Activated CD8-positive, alpha-beta T cell treated with anti-CD3 and anti-CD28 coated beads for 36 hours (primary cell): ENCODE data around the gene TFF3. TPM values are rescaled to one million over a fixed set of nuclear protein-coding genes. Genes with fewer than 3 reads are reported as not detected.

Source experiments
- ATAC-seq: fragments of 200-7000 bp; cut with Tn5 transposase; one replicate; pipeline ENCODE4 v1.10.0; 2021; ENCODE audit warnings: mild to moderate bottlenecking, moderate library complexity
- CTCF ChIA-PET: fragments of 350-600 bp; sonication (Branson Sonifier 250); formaldehyde crosslinking; loops from one replicate; lab custom pipeline; 2021; ENCODE audit warnings: antibody characterized with exemption; lab: Charles Lee
- POLR2A ChIA-PET: fragments of 350-600 bp; sonication (Branson Sonifier 250); formaldehyde crosslinking; loops from one replicate; lab custom pipeline; 2021; ENCODE audit warnings: antibody characterized with exemption; lab: Charles Lee
- DNase-seq: peaks from one replicate; pipeline ENCODE4 v3.0.0-alpha.2; 2020
- H3K27ac Mint-ChIP-seq: one replicate; pipeline ENCODE4 v1.8.0; 2021; ENCODE audit warnings: mild to moderate bottlenecking, mixed read lengths
- H3K27me3 Mint-ChIP-seq: one replicate; pipeline ENCODE4 v1.8.0; 2021; ENCODE audit warnings: mixed read lengths
- H3K36me3 Mint-ChIP-seq: one replicate; pipeline ENCODE4 v1.8.0; 2021; ENCODE audit warnings: low read depth, mixed read lengths
- H3K4me1 Mint-ChIP-seq: one replicate; pipeline ENCODE4 v1.8.0; 2021; ENCODE audit warnings: low read depth, mixed read lengths
- H3K4me3 Mint-ChIP-seq: one replicate; pipeline ENCODE4 v1.8.0; 2021; ENCODE audit warnings: mild to moderate bottlenecking, moderate library complexity, mixed read lengths
- H3K9me3 Mint-ChIP-seq: one replicate; pipeline ENCODE4 v1.8.0; 2021; ENCODE audit warnings: mixed read lengths
- CTCF ChIP-seq: fragments of 200-600 bp; IDR thresholded peaks from one replicate; pipeline ENCODE4 v1.8.0; 2022; ENCODE audit warnings: antibody characterized with exemption, mild to moderate bottlenecking
- intact Hi-C: fragments of 100-400 bp; cut with micrococcal nuclease; formaldehyde crosslinking; loops from one replicate; pipeline ENCODE4 v1.10.0; 2022
- total RNA-seq, 2 experiments: library from RNA; stranded (reverse); gene quantifications; one replicate each; pipeline ENCODE4 v1.2.3, GENCODE V29; 2021

Gene TFF3
- total RNA-seq, 2 experiments from 2014 or later = not detected

- peaks cover 5% of the 10 kb centered on the region for H3K4me1 Mint-ChIP-seq
- H3K27me3 Mint-ChIP-seq = peaks cover 4% of the 10 kb centered on the region
- no peak for TF ChIP-seq CTCF
- no peak overlapping the region for H3K4me3 Mint-ChIP-seq
- peak; percentile 24 for DNase-seq
- intact Hi-C loops = no loop called here
- H3K9me3 Mint-ChIP-seq = no peaks in the 10 kb centered on the region
- H3K36me3 Mint-ChIP-seq = no peaks in the 10 kb centered on the region
- ChIA-PET POLR2A (no interaction called here), CTCF (interaction anchor here (1.1 to 1.2 kb wide), 3 partner anchors 9 to 174 kb away, joined by 4 to 5 read pairs (median 4); no protein-coding TSS in a partner anchor)
- ATAC-seq = peak; percentile 76
- H3K27ac Mint-ChIP-seq = peak overlapping the region; percentile 24
Observed at GRCh38 chr21:42319376-42319775, 4.2 kb upstream of the TFF3 start.

GRCh38 chr21:42317826-42318746 is 2.9 kb upstream of the TFF3 start:
- DNase-seq (no peak), ATAC-seq (no peak)
- TF ChIP-seq CTCF = no peak
- Mint-ChIP-seq H3K9me3 (no peaks in the 10 kb centered on the region), H3K4me1 (peaks cover 5% of the 10 kb centered on the region), H3K27me3 (no peaks in the 10 kb centered on the region), H3K27ac (no peak overlapping the region), H3K4me3 (no peak overlapping the region), H3K36me3 (no peaks in the 10 kb centered on the region)
- CTCF ChIA-PET = interaction anchor here (1.1 to 1.2 kb wide), 2 partner anchors 9 to 63 kb away, joined by 4 to 5 read pairs; no protein-coding TSS in a partner anchor
- intact Hi-C loops = no loop called here
- POLR2A ChIA-PET = no interaction called here

GRCh38 chr21:42317341-42317741 is 2.1 kb upstream of the TFF3 start:
- ChIA-PET CTCF (no interaction called here), POLR2A (no interaction called here)
- Mint-ChIP-seq H3K27ac (no peak overlapping the region), H3K4me1 (peaks cover 5% of the 10 kb centered on the region), H3K27me3 (no peaks in the 10 kb centered on the region), H3K9me3 (no peaks in the 10 kb centered on the region), H3K4me3 (no peak overlapping the region), H3K36me3 (no peaks in the 10 kb centered on the region)
- no peak for DNase-seq
- intact Hi-C loops = no loop called here
- no peak for ATAC-seq
- TF ChIP-seq CTCF = no peak

GRCh38 chr21:42316891-42317290 is 1.7 kb upstream of the TFF3 start:
- Mint-ChIP-seq H3K4me1 (peaks cover 5% of the 10 kb centered on the region), H3K27ac (no peak overlapping the region), H3K27me3 (no peaks in the 10 kb centered on the region), H3K36me3 (no peaks in the 10 kb centered on the region), H3K9me3 (no peaks in the 10 kb centered on the region), H3K4me3 (no peak overlapping the region)
- ChIA-PET POLR2A (no interaction called here), CTCF (no interaction called here)
- TF ChIP-seq CTCF = no peak
- ATAC-seq = no peak
- no peak for DNase-seq
- intact Hi-C loops = no loop called here

- TF ChIP-seq CTCF = no peak
- H3K4me3 Mint-ChIP-seq = no peak overlapping the region
- CTCF ChIA-PET = no interaction called here
- no peaks in the 10 kb centered on the region for H3K27me3 Mint-ChIP-seq
- no peak for DNase-seq
- ATAC-seq = no peak
- H3K36me3 Mint-ChIP-seq = no peaks in the 10 kb centered on the region
- intact Hi-C loops = no loop called here
- no peaks in the 10 kb centered on the region for H3K9me3 Mint-ChIP-seq
- POLR2A ChIA-PET = no interaction called here
- H3K4me1 Mint-ChIP-seq = peaks cover 5% of the 10 kb centered on the region
- no peak overlapping the region for H3K27ac Mint-ChIP-seq
Observed at GRCh38 chr21:42314616-42315295, 453 bp downstream of the TFF3 start.
